BJ (cell line): ENCODE data around the gene CDKN2B-AS1. TPM values are rescaled to one million over a fixed set of nuclear protein-coding genes. Genes with fewer than 3 reads are reported as not detected.

ENCODE experiments used
- CTCF ChIA-PET: fragments of 350-600 bp; formaldehyde crosslinking; extraction: SDS; loops from one replicate; lab custom pipeline; 2021; ENCODE audit warnings: antibody characterized with exemption, inconsistent platforms; lab: Yijun Ruan, JAX
- POLR2A ChIA-PET: fragments of 300-600 bp; sonication (Branson Sonifier 250); formaldehyde crosslinking; extraction: SDS; loops from one replicate; lab custom pipeline; 2021; ENCODE audit warnings: antibody characterized with exemption; lab: Charles Lee
- DNase-seq: peaks from one replicate; pipeline ENCODE4 v3.0.0-alpha.2; 2011; ENCODE audit warnings: low read depth
- H3K27me3 ChIP-seq: 2 replicates; pipeline ENCODE4 v1.6.0; 2011; ENCODE audit warnings: low read length; ENCODE audit not compliant: control insufficient read depth, insufficient read depth
- H3K36me3 ChIP-seq: 2 replicates; pipeline ENCODE4 v1.5.1; 2011; ENCODE audit warnings: low read length; ENCODE audit not compliant: control insufficient read depth, insufficient read depth
- H3K4me3 ChIP-seq: 2 replicates; pipeline ENCODE4 v1.5.1; 2011; ENCODE audit warnings: low read depth, mild to moderate bottlenecking, control low read depth, low read length
- CTCF ChIP-seq: IDR thresholded peaks from 2 replicates; pipeline ENCODE4 v1.5.1; 2011; ENCODE audit warnings: low read depth, mild to moderate bottlenecking, control low read depth, inconsistent platforms, low read length, moderate library complexity; ENCODE audit not compliant: insufficient read depth
- polyA plus RNA-seq: library from polyadenylated mRNA; depleted of rRNA; stranded (reverse); fragments of >200 nt; gene quantifications from 2 replicates; pipeline ENCODE4 v1.2.3, GENCODE V29; 2011

Gene CDKN2B-AS1
- polyA plus RNA-seq, 1 experiment, result 0.59 TPM

DNA sequence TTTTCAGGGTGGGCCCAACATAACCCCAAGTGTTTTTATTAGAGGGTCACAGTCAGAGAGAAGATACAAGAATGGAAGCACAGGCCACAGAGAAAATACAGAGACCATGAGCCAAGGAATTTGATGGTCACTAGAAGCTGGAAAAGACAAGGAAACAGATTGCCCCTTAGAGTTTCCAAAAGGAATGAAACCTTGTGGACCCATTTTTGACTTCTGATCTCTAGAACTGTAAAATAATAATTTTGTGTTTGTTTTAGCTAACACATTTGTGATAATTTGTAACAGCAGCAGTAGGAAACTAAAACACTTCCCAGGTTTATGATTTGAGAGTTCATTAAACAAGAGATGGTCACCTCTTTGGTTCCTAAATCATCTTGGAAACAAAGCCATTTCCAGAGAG, 22.2 kb upstream of the CDKN2B-AS1 start:
- Histone ChIP-seq H3K27me3 (peaks cover 45% of the 10 kb centered on the region), H3K4me3 (no peak overlapping the region), H3K36me3 (no peaks in the 10 kb centered on the region)
- no peak for DNase-seq
- POLR2A ChIA-PET, result no interaction called here
- CTCF ChIA-PET, result interaction anchor here (0.6 kb wide), 1 partner anchor 10 kb away, joined by 3 read pairs; no protein-coding TSS in a partner anchor
- no peak for TF ChIP-seq CTCF

GRCh38 chr9:21974343-21974721, 20.3 kb upstream of the CDKN2B-AS1 start:
- H3K27me3 ChIP-seq, result peaks cover 37% of the 10 kb centered on the region
- no peaks in the 10 kb centered on the region for H3K36me3 ChIP-seq
- no peak for DNase-seq
- no peak for TF ChIP-seq CTCF
- CTCF ChIA-PET, result no interaction called here
- POLR2A ChIA-PET, result no interaction called here
- peak overlapping the region; percentile 53 for H3K4me3 ChIP-seq

- H3K4me3 ChIP-seq, result peak overlapping the region; percentile 53
- CTCF ChIA-PET, result interaction anchor here (1.9 kb wide), 1 partner anchor 34 kb away, joined by 10 read pairs; the partner anchor contains the start of gene CDKN2B
- H3K27me3 ChIP-seq, result peaks cover 33% of the 10 kb centered on the region
- no peaks in the 10 kb centered on the region for H3K36me3 ChIP-seq
- no peak for DNase-seq
- TF ChIP-seq CTCF, result no peak
- POLR2A ChIA-PET, result no interaction called here
These were observed 19.7 kb upstream of the CDKN2B-AS1 start for GRCh38 chr9:21974722-21975409.

GRCh38 chr9:21976334-21976875, 18.2 kb upstream of the CDKN2B-AS1 start:
- ChIA-PET CTCF (interaction anchor here (0.6 to 2.2 kb wide), 3 partner anchors 18 to 32 kb away, joined by 4 to 10 read pairs (median 5); partner anchors contain the start of genes CDKN2A, CDKN2B and CDKN2B-AS1), POLR2A (no interaction called here)
- no peak for DNase-seq
- peaks cover 22% of the 10 kb centered on the region for H3K27me3 ChIP-seq
- TF ChIP-seq CTCF, result no peak
- no peaks in the 10 kb centered on the region for H3K36me3 ChIP-seq
- no peak overlapping the region for H3K4me3 ChIP-seq

- no peak for DNase-seq
- ChIA-PET POLR2A (no interaction called here), CTCF (interaction anchor here (1.1 to 1.9 kb wide), 3 partner anchors 13 to 27 kb away, joined by 3 to 9 read pairs (median 3); partner anchors contain the start of gene CDKN2B)
- Histone ChIP-seq H3K4me3 (no peak overlapping the region), H3K27me3 (peaks cover 5% of the 10 kb centered on the region), H3K36me3 (no peaks in the 10 kb centered on the region)
- TF ChIP-seq CTCF, result no peak
These were observed 12.2 kb upstream of the CDKN2B-AS1 start for GRCh38 chr9:21982391-21982790.
